GM10266 (cell line): ENCODE results near the gene MSMB.
"Not testable (repeated sequence)": the region's sequence is repeated elsewhere in the genome, so short reads cannot be mapped to it uniquely, and the experiment has no call there.

ENCODE experiments used
- DNase-seq: peaks from one replicate; pipeline ENCODE4 v3.0.0; 2012; ENCODE audit errors: extremely low spot score
- CTCF ChIP-seq: IDR thresholded peaks from 2 replicates; pipeline ENCODE4 v1.5.1; 2012; ENCODE audit warnings: mild to moderate bottlenecking, low read depth; ENCODE audit not compliant: control insufficient read depth, insufficient read depth; ENCODE audit errors: missing control alignments

The MSMB gene

GRCh38 chr10:46068117-46068516 is 22.0 kb upstream of the MSMB start:
- no peak for TF ChIP-seq CTCF
- no peak for DNase-seq

- no peak for DNase-seq
- TF ChIP-seq CTCF, result no peak
These were observed 18.3 kb upstream of the MSMB start for GRCh38 chr10:46064269-46064817.

- no peak for TF ChIP-seq CTCF
- DNase-seq, result no peak
These were observed 16.8 kb upstream of the MSMB start for GRCh38 chr10:46062723-46063428.

GRCh38 chr10:46060706-46061105 is 14.6 kb upstream of the MSMB start:
- DNase-seq, result no peak
- no peak for TF ChIP-seq CTCF

GRCh38 chr10:46057927-46058326 is 11.9 kb upstream of the MSMB start:
- DNase-seq, result not testable (repeated sequence)

GRCh38 chr10:46057038-46057437 is 11.0 kb upstream of the MSMB start:
- DNase-seq, result no peak
- TF ChIP-seq CTCF, result no peak

GRCh38 chr10:46055771-46056170 is 9.7 kb upstream of the MSMB start:
- no peak for TF ChIP-seq CTCF
- DNase-seq, result no peak
